WTC11 (cell line): ENCODE data around the gene ELAPOR1. TPM values are rescaled to one million over a fixed set of nuclear protein-coding genes. Genes with fewer than 3 reads are reported as not detected.

Experiments
- ATF1 ChIP-seq: sonication (generic); formaldehyde crosslinking; IDR thresholded peaks from 2 replicates; pipeline ENCODE4 v1.8.1; 2023; ENCODE audit warnings: mild to moderate bottlenecking, moderate library complexity, missing genetic modification reagents
- CREM ChIP-seq: sonication (generic); formaldehyde crosslinking; IDR thresholded peaks from 2 replicates; pipeline ENCODE4 v1.8.1; 2022; ENCODE audit warnings: mild to moderate bottlenecking, missing genetic modification reagents, moderate library complexity
- ELF4 ChIP-seq: sonication (generic); formaldehyde crosslinking; IDR thresholded peaks from 2 replicates; pipeline ENCODE4 v1.8.1; 2022; ENCODE audit warnings: low read depth, mild to moderate bottlenecking, moderate library complexity, missing genetic modification reagents
- ERG ChIP-seq: fragments of 250-450 bp; sonication (Bioruptor Pico); IDR thresholded peaks from 2 replicates; pipeline ENCODE4 v1.8.0; 2021; ENCODE audit warnings: mild to moderate bottlenecking
- ESRRA ChIP-seq: sonication (generic); formaldehyde crosslinking; IDR thresholded peaks from 2 replicates; pipeline ENCODE4 v1.8.1; 2022; ENCODE audit warnings: mild to moderate bottlenecking, missing genetic modification reagents, borderline replicate concordance
- KAT7 ChIP-seq: sonication (generic); formaldehyde crosslinking; IDR thresholded peaks from 2 replicates; pipeline ENCODE4 v1.8.1; 2023; ENCODE audit warnings: missing genetic modification reagents, mild to moderate bottlenecking, borderline replicate concordance
- MAX ChIP-seq: sonication (generic); formaldehyde crosslinking; IDR thresholded peaks from 2 replicates; pipeline ENCODE4 v1.8.0; 2022; ENCODE audit warnings: mild to moderate bottlenecking, missing genetic modification reagents
- NFYB ChIP-seq: sonication (generic); formaldehyde crosslinking; conservative IDR thresholded peaks from 2 replicates; pipeline ENCODE4 v1.8.0; 2022; ENCODE audit warnings: low read depth, missing genetic modification reagents
- PRDM15 ChIP-seq: sonication (generic); formaldehyde crosslinking; IDR thresholded peaks from 2 replicates; pipeline ENCODE4 v1.8.0; 2022; ENCODE audit warnings: missing genetic modification reagents
- PRRX2 ChIP-seq: fragments of 250-450 bp; sonication (Bioruptor Pico); IDR thresholded peaks from 2 replicates; pipeline ENCODE4 v1.8.0; 2021; ENCODE audit warnings: mild to moderate bottlenecking
- SP1 ChIP-seq: sonication (generic); formaldehyde crosslinking; conservative IDR thresholded peaks from 2 replicates; pipeline ENCODE4 v1.8.1; 2022; ENCODE audit warnings: missing genetic modification reagents
- ZNF121 ChIP-seq: sonication (generic); formaldehyde crosslinking; IDR thresholded peaks from 2 replicates; pipeline ENCODE4 v1.8.0; 2023; ENCODE audit warnings: missing genetic modification reagents
- ZNF219 ChIP-seq: sonication (generic); formaldehyde crosslinking; IDR thresholded peaks from 2 replicates; pipeline ENCODE4 v1.8.0; 2023; ENCODE audit warnings: missing genetic modification reagents, mild to moderate bottlenecking, borderline replicate concordance
- ZNF232 ChIP-seq: sonication (generic); formaldehyde crosslinking; IDR thresholded peaks from 2 replicates; pipeline ENCODE4 v1.8.0; 2022; ENCODE audit warnings: mild to moderate bottlenecking, missing genetic modification reagents
- ZNF416 ChIP-seq: fragments of 250-450 bp; sonication (Bioruptor Pico); IDR thresholded peaks from 2 replicates; pipeline ENCODE4 v1.9.0; 2021; ENCODE audit warnings: mild to moderate bottlenecking, inconsistent platforms
- ZNF423 ChIP-seq: fragments of 250-450 bp; sonication (Bioruptor Pico); IDR thresholded peaks from 2 replicates; pipeline ENCODE4 v2.1.2; 2022; ENCODE audit warnings: mild to moderate bottlenecking, moderate library complexity
- total RNA-seq: library from RNA; stranded (reverse); gene quantifications from 3 replicates; pipeline ENCODE4 v1.2.3, GENCODE V29; 2021
- TF ChIP-seq, protein P1 (sequence below): sonication (generic); formaldehyde crosslinking; IDR thresholded peaks from 2 replicates; pipeline ENCODE4 v1.8.0; 2022; ENCODE audit warnings: mild to moderate bottlenecking, missing genetic modification reagents
- TF ChIP-seq, protein P2 (sequence below): fragments of 200-600 bp; IDR thresholded peaks from 2 replicates; pipeline ENCODE4 v1.8.0; 2022; ENCODE audit warnings: antibody characterized with exemption
- TF ChIP-seq, protein P3 (sequence below): sonication (generic); formaldehyde crosslinking; IDR thresholded peaks from 2 replicates; pipeline ENCODE4 v1.8.1; 2023; ENCODE audit warnings: mild to moderate bottlenecking, moderate library complexity, missing genetic modification reagents
- TF ChIP-seq, protein P4 (sequence below): sonication (generic); formaldehyde crosslinking; IDR thresholded peaks from 2 replicates; pipeline ENCODE4 v1.8.1; 2022; ENCODE audit warnings: mild to moderate bottlenecking, missing genetic modification reagents, moderate library complexity, borderline replicate concordance
- TF ChIP-seq, protein P5 (sequence below): fragments of 250-450 bp; sonication (Bioruptor Pico); IDR thresholded peaks from 2 replicates; pipeline ENCODE4 v1.9.0; 2021; ENCODE audit warnings: moderate library complexity, mild to moderate bottlenecking, inconsistent platforms, borderline replicate concordance
- TF ChIP-seq, protein P6 (sequence below): sonication (generic); formaldehyde crosslinking; IDR thresholded peaks from 2 replicates; pipeline ENCODE4 v1.8.1; 2022; ENCODE audit warnings: missing genetic modification reagents, borderline replicate concordance

Gene ELAPOR1
- total RNA-seq, 1 experiment from 2014 or later, result 1.1 TPM

DNA sequence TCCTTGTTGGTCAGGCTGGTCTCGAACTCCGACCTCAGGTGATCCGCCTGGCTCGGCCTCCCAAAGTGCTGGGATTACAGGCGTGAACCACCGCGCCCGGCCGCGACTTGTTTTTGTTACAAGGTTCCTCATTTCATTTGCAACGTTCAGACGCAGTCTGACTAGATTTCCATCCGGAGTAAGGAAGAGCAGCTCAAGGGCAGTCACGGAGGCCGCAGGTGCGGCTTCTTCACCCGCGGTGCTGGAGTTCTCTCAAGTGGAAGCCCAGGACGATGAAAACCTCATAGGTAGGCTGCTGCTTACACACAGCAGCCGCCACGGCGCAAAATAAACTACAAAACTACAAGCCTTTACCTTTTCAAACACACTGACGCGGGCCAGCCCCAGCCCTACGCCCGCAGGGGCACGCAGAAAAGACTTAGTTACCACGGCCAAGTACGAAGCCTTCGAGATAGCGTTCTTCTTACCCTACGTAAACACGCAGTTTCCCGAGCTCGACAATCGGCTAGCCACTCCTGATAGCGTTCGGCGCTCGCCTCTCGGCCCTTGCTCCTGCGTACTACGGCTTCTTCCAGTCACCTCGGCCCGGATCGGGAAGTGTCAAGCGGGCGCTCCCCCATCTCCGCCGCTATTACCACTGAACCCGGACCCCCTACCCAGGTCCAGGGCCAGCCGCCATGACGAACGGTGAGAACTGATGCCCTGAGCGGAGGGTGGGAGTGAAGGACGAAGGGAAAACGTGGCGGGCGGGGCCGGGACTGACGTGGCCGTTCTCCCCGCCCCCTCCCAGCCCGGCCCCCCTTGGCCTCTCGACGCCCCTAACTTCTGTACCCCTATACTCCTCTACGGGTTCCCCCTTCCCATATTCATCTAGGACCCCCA is 23.5 kb upstream of the ELAPOR1 start, which contains the start of gene TMEM167B (continued):
- TF ChIP-seq, protein P1, sequence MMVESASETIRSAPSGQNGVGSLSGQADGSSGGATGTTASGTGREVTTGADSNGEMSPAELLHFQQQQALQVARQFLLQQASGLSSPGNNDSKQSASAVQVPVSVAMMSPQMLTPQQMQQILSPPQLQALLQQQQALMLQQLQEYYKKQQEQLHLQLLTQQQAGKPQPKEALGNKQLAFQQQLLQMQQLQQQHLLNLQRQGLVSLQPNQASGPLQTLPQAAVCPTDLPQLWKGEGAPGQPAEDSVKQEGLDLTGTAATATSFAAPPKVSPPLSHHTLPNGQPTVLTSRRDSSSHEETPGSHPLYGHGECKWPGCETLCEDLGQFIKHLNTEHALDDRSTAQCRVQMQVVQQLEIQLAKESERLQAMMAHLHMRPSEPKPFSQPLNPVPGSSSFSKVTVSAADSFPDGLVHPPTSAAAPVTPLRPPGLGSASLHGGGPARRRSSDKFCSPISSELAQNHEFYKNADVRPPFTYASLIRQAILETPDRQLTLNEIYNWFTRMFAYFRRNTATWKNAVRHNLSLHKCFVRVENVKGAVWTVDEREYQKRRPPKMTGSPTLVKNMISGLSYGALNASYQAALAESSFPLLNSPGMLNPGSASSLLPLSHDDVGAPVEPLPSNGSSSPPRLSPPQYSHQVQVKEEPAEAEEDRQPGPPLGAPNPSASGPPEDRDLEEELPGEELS, result peak; percentile 85
- TF ChIP-seq, protein P2, sequence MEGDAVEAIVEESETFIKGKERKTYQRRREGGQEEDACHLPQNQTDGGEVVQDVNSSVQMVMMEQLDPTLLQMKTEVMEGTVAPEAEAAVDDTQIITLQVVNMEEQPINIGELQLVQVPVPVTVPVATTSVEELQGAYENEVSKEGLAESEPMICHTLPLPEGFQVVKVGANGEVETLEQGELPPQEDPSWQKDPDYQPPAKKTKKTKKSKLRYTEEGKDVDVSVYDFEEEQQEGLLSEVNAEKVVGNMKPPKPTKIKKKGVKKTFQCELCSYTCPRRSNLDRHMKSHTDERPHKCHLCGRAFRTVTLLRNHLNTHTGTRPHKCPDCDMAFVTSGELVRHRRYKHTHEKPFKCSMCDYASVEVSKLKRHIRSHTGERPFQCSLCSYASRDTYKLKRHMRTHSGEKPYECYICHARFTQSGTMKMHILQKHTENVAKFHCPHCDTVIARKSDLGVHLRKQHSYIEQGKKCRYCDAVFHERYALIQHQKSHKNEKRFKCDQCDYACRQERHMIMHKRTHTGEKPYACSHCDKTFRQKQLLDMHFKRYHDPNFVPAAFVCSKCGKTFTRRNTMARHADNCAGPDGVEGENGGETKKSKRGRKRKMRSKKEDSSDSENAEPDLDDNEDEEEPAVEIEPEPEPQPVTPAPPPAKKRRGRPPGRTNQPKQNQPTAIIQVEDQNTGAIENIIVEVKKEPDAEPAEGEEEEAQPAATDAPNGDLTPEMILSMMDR, result no peak
- TF ChIP-seq, protein P3, sequence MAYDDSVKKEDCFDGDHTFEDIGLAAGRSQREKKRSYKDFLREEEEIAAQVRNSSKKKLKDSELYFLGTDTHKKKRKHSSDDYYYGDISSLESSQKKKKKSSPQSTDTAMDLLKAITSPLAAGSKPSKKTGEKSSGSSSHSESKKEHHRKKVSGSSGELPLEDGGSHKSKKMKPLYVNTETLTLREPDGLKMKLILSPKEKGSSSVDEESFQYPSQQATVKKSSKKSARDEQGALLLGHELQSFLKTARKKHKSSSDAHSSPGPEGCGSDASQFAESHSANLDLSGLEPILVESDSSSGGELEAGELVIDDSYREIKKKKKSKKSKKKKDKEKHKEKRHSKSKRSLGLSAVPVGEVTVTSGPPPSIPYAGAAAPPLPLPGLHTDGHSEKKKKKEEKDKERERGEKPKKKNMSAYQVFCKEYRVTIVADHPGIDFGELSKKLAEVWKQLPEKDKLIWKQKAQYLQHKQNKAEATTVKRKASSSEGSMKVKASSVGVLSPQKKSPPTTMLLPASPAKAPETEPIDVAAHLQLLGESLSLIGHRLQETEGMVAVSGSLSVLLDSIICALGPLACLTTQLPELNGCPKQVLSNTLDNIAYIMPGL (CRISPR knock-in tag), result peak; percentile 90
- TF ChIP-seq KAT7 (CRISPR knock-in tag) (peak; percentile 72; the same call in 1 of the 2 replicates), ZNF232 (peak; percentile 59; the same call in 1 of the 2 replicates), PRRX2 (CRISPR knock-in tag) (no peak), ELF4 (CRISPR knock-in tag) (no peak), SP1 (CRISPR knock-in tag) (peak; percentile 83; the same call in 1 of the 2 replicates), ATF1 (CRISPR knock-in tag) (no peak), ERG (CRISPR knock-in tag) (no peak), MAX (CRISPR knock-in tag) (peak; percentile 84), ZNF121 (no peak), CREM (peak; percentile 86), ZNF423 (CRISPR knock-in tag) (no peak), ESRRA (CRISPR knock-in tag) (peak; percentile 66; the same call in 1 of the 2 replicates), NFYB (CRISPR knock-in tag) (no peak), ZNF416 (CRISPR knock-in tag) (peak; percentile 31; the same call in 1 of the 2 replicates), PRDM15 (CRISPR knock-in tag) (0 out of 2 replicates have a peak, but pooled peaks have one; percentile 22), ZNF219 (CRISPR knock-in tag) (no peak)
- TF ChIP-seq, protein P4, sequence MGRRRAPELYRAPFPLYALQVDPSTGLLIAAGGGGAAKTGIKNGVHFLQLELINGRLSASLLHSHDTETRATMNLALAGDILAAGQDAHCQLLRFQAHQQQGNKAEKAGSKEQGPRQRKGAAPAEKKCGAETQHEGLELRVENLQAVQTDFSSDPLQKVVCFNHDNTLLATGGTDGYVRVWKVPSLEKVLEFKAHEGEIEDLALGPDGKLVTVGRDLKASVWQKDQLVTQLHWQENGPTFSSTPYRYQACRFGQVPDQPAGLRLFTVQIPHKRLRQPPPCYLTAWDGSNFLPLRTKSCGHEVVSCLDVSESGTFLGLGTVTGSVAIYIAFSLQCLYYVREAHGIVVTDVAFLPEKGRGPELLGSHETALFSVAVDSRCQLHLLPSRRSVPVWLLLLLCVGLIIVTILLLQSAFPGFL (CRISPR knock-in tag), result no peak
- TF ChIP-seq, protein P5, sequence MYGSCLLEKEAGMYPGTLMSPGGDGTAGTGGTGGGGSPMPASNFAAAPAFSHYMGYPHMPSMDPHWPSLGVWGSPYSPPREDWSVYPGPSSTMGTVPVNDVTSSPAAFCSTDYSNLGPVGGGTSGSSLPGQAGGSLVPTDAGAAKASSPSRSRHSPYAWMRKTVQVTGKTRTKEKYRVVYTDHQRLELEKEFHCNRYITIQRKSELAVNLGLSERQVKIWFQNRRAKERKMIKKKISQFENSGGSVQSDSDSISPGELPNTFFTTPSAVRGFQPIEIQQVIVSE (CRISPR knock-in tag), result no peak
- TF ChIP-seq, protein P6, sequence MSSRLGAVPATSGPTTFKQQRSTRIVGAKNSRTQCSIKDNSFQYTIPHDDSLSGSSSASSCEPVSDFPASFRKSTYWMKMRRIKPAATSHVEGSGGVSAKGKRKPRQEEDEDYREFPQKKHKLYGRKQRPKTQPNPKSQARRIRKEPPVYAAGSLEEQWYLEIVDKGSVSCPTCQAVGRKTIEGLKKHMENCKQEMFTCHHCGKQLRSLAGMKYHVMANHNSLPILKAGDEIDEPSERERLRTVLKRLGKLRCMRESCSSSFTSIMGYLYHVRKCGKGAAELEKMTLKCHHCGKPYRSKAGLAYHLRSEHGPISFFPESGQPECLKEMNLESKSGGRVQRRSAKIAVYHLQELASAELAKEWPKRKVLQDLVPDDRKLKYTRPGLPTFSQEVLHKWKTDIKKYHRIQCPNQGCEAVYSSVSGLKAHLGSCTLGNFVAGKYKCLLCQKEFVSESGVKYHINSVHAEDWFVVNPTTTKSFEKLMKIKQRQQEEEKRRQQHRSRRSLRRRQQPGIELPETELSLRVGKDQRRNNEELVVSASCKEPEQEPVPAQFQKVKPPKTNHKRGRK, result no peak
